ENCODE results near the gene C3orf70.

C3orf70 gene

GRCh38 chr3:185046603-185047002 is 106.3 kb downstream of the C3orf70 start:
- DNase-seq, result no peak

DNA sequence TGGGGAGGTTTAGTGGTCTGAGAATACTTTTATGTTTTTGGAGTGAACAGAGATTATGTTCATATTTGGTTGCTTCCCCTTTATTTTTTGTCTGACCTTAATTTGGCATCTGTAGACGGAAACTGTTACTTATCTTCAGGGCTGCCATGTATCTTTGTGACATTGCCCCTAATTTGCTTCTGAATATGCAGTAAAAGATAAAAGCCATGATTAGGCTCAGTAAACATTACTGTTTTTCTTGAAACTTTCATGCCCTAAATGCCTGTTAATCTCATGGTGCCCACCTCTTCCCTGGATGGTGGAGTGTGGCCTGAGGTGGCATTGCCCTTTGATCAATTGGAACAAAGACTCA is 106.7 kb downstream of the C3orf70 start:
- DNase-seq, result no peak

DNA sequence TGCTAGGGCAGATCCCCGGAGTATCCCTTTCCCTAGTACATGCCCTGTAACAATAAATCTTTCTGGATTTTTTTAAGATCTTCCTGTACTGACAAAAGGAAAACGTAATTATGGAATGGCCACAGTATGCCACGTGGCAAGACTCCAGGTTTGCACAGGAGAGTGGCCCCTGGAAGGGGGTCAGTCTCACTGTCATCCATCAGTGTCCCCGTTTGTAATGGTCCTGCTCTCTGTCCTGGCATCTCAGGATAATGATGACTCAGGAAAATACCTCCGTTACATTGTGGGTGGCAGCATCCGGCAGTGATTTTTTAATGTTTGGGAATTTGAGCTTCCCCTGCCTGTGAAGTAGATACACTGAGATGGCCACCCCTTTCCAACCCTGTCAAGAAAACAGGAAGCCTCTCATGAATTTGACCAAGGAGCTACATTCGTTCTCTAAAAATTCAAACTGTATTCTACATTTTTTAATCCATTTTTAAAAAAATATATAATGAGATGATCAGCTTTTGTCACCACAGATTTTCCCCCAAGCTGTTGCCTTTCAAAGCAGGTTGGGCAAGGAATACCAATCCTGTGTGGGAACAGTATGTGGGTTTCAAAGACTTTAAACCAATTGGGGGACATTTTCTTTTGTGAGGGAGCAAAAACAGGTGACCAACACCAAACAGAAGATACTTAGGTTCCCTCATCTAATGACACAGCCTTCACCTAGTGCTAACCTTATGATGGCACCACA is 110.4 kb downstream of the C3orf70 start:
- no peak for DNase-seq

DNA sequence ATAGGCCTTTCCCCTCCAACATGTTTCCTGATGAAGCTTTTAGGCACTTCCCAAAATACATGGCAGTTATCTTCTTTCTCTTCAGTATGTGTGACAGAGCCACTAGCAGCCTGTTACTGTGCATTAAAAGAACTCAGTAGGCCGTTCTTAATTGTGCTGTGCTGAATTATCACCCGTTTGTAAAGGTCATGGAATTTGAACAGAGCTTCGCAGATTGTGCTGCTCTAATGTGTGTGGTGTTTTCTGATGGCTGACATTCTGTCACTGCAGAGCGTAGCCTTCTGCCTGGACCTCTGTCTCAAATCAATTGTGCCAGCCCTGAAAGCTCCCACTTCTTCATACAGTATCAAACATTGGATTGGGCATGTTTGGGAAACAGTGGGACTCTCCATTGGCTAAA is 111.3 kb downstream of the C3orf70 start:
- DNase-seq, result no peak

DNA sequence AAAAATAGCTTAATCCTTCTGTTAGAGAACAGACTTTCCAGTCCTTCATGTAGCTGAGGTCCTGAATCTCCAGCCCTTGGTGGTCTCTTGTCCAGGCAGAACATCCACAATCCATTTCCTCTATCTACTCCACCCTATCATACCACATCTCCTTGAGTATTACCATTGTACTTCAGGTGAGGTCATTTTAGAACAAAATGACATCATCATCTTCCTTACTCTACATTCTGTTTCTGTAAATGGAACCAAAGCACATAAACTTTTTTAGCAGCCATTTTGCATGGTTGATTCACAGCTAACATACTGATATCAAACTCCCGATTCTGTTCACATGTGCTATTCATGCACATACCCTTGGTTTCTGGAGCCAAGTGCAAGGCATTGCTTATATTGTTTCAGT is 112.4 kb downstream of the C3orf70 start:
- no peak for DNase-seq

- no peak for DNase-seq
These were observed 115.1 kb downstream of the C3orf70 start for GRCh38 chr3:185037801-185038200.

GRCh38 chr3:185030951-185031350 is 121.9 kb downstream of the C3orf70 start:
- no peak for DNase-seq

GRCh38 chr3:185030399-185030798 is 122.5 kb downstream of the C3orf70 start:
- DNase-seq, result no peak

- no peak for DNase-seq
These were observed 123.8 kb downstream of the C3orf70 start for GRCh38 chr3:185029086-185029485.

- DNase-seq, result no peak
These were observed 124.7 kb downstream of the C3orf70 start for GRCh38 chr3:185028121-185028520.

Measured in NCI-H82 (cell line).